DND-41 (cell line): ENCODE results near the gene MB.

Experiments used
- ATAC-seq: fragments of 200-7000 bp; cut with Tn5 transposase; 3 replicates; pipeline ENCODE4 v1.9.1; 2021; ENCODE audit warnings: low read depth; ENCODE audit not compliant: insufficient read depth
- DNase-seq: peaks from one replicate; pipeline ENCODE4 v3.0.0-alpha.2; 2020
- H2AFZ ChIP-seq: 2 replicates; pipeline ENCODE4 v1.6.0; 2012; ENCODE audit warnings: low read depth, low read length
- H3K27ac ChIP-seq: 2 replicates; pipeline ENCODE4 v1.5.1; 2012; ENCODE audit warnings: low read length, inconsistent platforms
- H3K27me3 ChIP-seq: fragments of 200-600 bp; sonication (generic); 2 replicates; pipeline ENCODE4 v1.6.0; 2012; ENCODE audit warnings: low read length, mild to moderate bottlenecking, inconsistent platforms; ENCODE audit not compliant: insufficient read depth, poor library complexity
- H3K36me3 ChIP-seq: 2 replicates; pipeline ENCODE4 v1.5.1; 2012; ENCODE audit warnings: low read length, inconsistent platforms; ENCODE audit not compliant: insufficient read depth
- H3K4me1 ChIP-seq: 2 replicates; pipeline ENCODE4 v1.5.1; 2012; ENCODE audit warnings: mild to moderate bottlenecking, low read length; ENCODE audit not compliant: insufficient read depth
- H3K4me2 ChIP-seq: 2 replicates; pipeline ENCODE4 v1.6.0; 2012; ENCODE audit warnings: mild to moderate bottlenecking, moderate library complexity, low read length, inconsistent platforms; ENCODE audit not compliant: insufficient read depth
- H3K4me3 ChIP-seq, 2 experiments: fragments of 200-600 bp in 1 of 2; shearing (Covaris generic) in 1 of 2; 2 replicates each; pipeline ENCODE4 v1.5.1; 2012 to 2016; ENCODE audit warnings: inconsistent platforms in 2 of 2, low read length in 2 of 2, mild to moderate bottlenecking in 2 of 2, low read depth in 1 of 2, moderate library complexity in 1 of 2
- H3K79me2 ChIP-seq: 2 replicates; pipeline ENCODE4 v1.6.0; 2012; ENCODE audit warnings: low read length, inconsistent platforms; ENCODE audit not compliant: insufficient read depth
- H3K9ac ChIP-seq: 2 replicates; pipeline ENCODE4 v1.6.0; 2012; ENCODE audit warnings: low read depth, mild to moderate bottlenecking, inconsistent platforms, low read length, moderate library complexity
- H3K9me3 ChIP-seq: 2 replicates; pipeline ENCODE4 v1.5.1; 2012; ENCODE audit warnings: low read length, moderate library complexity, mild to moderate bottlenecking, inconsistent platforms; ENCODE audit not compliant: insufficient read depth, severe bottlenecking
- H4K20me1 ChIP-seq: 2 replicates; pipeline ENCODE4 v1.6.0; 2012; ENCODE audit warnings: low read length; ENCODE audit not compliant: insufficient read depth
- CTCF ChIP-seq: IDR thresholded peaks from 2 replicates; pipeline ENCODE4 v1.5.1; 2012; ENCODE audit warnings: borderline replicate concordance, low read length, moderate library complexity, mild to moderate bottlenecking; ENCODE audit not compliant: poor library complexity, severe bottlenecking; ENCODE audit errors: extremely low read depth
- EZH2 ChIP-seq: IDR thresholded peaks from 3 replicates; pipeline ENCODE4 v1.6.1; 2012; ENCODE audit warnings: borderline replicate concordance, low read depth, mild to moderate bottlenecking, moderate library complexity, low read length, inconsistent platforms; ENCODE audit not compliant: severe bottlenecking

The MB gene

GRCh38 chr22:35563211-35563610 lies 53.9 kb downstream of the MB start:
- H3K9ac ChIP-seq = no peak overlapping the region
- ATAC-seq (no peak), DNase-seq (no peak)
- no peaks in the 10 kb centered on the region for H3K4me1 ChIP-seq
- H4K20me1 ChIP-seq = no peaks in the 10 kb centered on the region; the same call in 1 of the 2 replicates
- H2AFZ ChIP-seq = no peak overlapping the region
- H3K27me3 ChIP-seq = no peaks in the 10 kb centered on the region
- H3K79me2 ChIP-seq = no peaks in the 10 kb centered on the region
- H3K9me3 ChIP-seq = no peaks in the 10 kb centered on the region
- no peak overlapping the region for H3K4me3 ChIP-seq
- H3K4me2 ChIP-seq = no peak overlapping the region
- TF ChIP-seq EZH2 (no peak), CTCF (no peak)
- H3K36me3 ChIP-seq = no peaks in the 10 kb centered on the region
- no peak overlapping the region for H3K27ac ChIP-seq

GRCh38 chr22:35561796-35562526 lies 55.2 kb downstream of the MB start:
- H3K36me3 ChIP-seq = no peaks in the 10 kb centered on the region
- ATAC-seq (peak; percentile 73; the same call in 2 of the 3 replicates), DNase-seq (peak; percentile 17)
- no peak overlapping the region for H3K9ac ChIP-seq
- no peak overlapping the region for H3K4me2 ChIP-seq
- no peaks in the 10 kb centered on the region; the same call in 1 of the 2 replicates for H4K20me1 ChIP-seq
- no peaks in the 10 kb centered on the region for H3K9me3 ChIP-seq
- no peaks in the 10 kb centered on the region for H3K79me2 ChIP-seq
- H3K4me3 ChIP-seq = no peak overlapping the region
- no peaks in the 10 kb centered on the region for H3K27me3 ChIP-seq
- H2AFZ ChIP-seq = no peak overlapping the region
- no peaks in the 10 kb centered on the region for H3K4me1 ChIP-seq
- no peak overlapping the region for H3K27ac ChIP-seq
- TF ChIP-seq EZH2 (no peak), CTCF (no peak)

- Histone ChIP-seq H3K9ac (no peak overlapping the region), H3K27me3 (no peaks in the 10 kb centered on the region), H3K4me2 (no peak overlapping the region), H3K4me1 (no peaks in the 10 kb centered on the region), H3K9me3 (no peaks in the 10 kb centered on the region), H3K27ac (no peak overlapping the region), H4K20me1 (no peaks in the 10 kb centered on the region; the same call in 1 of the 2 replicates), H3K36me3 (no peaks in the 10 kb centered on the region), H3K79me2 (no peaks in the 10 kb centered on the region), H2AFZ (no peak overlapping the region), H3K4me3 (no peak overlapping the region)
- TF ChIP-seq EZH2 (no peak), CTCF (no peak)
- ATAC-seq = no peak
- no peak for DNase-seq
Measured at GRCh38 chr22:35560824-35561223, 56.3 kb downstream of the MB start.
